ENCODE results near the gene PVALEF. TPM values are rescaled to one million over a fixed set of nuclear protein-coding genes. Genes with fewer than 3 reads are reported as not detected.
"Not testable (repeated sequence)": the region's sequence is repeated elsewhere in the genome, so short reads cannot be mapped to it uniquely, and the experiment has no call there.

Gene PVALEF
- total RNA-seq, 1 donor from 2014 or later: not detected

- H3K4me1 Mint-ChIP-seq: peaks cover 7% of the 10 kb centered on the region
- H3K9me3 Mint-ChIP-seq: no peaks in the 10 kb centered on the region
- ATAC-seq (ENCODE audit: low read depth): no peak
- no peak for DNase-seq
- intact Hi-C loops (cut with micrococcal nuclease): loop anchor here (10.0 kb wide), 1 partner anchor 72 kb away; the partner anchor contains the start of gene CEP131
- TF ChIP-seq, protein P1, sequence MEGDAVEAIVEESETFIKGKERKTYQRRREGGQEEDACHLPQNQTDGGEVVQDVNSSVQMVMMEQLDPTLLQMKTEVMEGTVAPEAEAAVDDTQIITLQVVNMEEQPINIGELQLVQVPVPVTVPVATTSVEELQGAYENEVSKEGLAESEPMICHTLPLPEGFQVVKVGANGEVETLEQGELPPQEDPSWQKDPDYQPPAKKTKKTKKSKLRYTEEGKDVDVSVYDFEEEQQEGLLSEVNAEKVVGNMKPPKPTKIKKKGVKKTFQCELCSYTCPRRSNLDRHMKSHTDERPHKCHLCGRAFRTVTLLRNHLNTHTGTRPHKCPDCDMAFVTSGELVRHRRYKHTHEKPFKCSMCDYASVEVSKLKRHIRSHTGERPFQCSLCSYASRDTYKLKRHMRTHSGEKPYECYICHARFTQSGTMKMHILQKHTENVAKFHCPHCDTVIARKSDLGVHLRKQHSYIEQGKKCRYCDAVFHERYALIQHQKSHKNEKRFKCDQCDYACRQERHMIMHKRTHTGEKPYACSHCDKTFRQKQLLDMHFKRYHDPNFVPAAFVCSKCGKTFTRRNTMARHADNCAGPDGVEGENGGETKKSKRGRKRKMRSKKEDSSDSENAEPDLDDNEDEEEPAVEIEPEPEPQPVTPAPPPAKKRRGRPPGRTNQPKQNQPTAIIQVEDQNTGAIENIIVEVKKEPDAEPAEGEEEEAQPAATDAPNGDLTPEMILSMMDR (IDR thresholded peaks at IDR 0.05): no peak
- peaks cover 11% of the 10 kb centered on the region for H3K27me3 Mint-ChIP-seq
- no peak overlapping the region for H3K27ac Mint-ChIP-seq
- H3K36me3 Mint-ChIP-seq (ENCODE audit: low read depth): no peaks in the 10 kb centered on the region
- POLR2A ChIA-PET: no interaction called here
- no peak overlapping the region for H3K4me3 Mint-ChIP-seq
- CTCF ChIA-PET: no interaction called here
Observed at GRCh38 chr17:81152288-81152828, 12.9 kb upstream of the PVALEF start.

DNA sequence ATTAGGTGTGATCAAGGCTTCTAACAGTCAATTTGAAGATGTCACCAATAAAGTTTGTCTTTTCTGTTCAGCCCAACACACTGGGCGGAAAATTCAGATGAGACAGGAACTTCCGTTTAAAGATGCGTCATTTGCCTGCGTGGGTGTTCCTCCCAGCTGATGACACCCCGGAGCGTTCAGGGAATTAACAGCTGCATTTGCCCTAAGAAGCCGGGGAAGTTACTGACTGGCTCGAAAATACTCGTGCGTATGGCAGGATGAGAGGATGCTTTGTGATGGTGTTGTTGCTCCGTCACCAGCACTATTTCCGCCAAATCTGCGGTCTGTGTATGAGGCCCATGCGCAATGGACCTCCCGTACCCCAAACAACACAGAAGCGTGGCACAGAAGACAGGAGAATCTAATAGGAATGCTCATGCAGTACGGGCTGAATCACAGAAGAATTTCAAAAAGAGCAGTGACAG is 11.9 kb upstream of the PVALEF start:
- H3K4me3 Mint-ChIP-seq: peak overlapping the region; percentile 44
- CTCF ChIA-PET: no interaction called here

DNA sequence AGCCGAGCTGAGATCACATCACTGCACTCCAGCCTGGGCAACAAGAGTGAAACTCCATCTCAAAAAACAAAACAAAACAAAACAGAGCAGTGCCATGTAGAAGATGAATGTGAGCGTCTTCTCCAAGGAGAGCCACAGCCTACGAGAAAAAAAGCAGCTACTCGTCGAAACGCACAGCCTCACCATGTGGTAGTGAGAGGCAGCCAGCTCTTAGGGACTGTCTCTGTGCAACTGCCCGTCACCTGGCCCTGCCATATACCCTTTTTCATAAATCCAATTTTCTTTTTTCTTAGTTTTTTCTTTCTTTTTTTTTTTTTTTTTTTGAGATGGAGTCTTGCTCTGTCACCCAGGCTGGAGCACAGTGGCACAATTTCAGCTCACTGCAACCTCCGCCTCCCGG is 11.3 kb upstream of the PVALEF start:
- H3K4me3 Mint-ChIP-seq; POLR2A ChIA-PET; H3K27ac Mint-ChIP-seq; CTCF ChIA-PET; DNase-seq; ATAC-seq (ENCODE audit: low read depth); H3K36me3 Mint-ChIP-seq (ENCODE audit: low read depth); H3K9me3 Mint-ChIP-seq; H3K4me1 Mint-ChIP-seq: not testable (repeated sequence)
- peaks cover 12% of the 10 kb centered on the region for H3K27me3 Mint-ChIP-seq
- intact Hi-C loops (cut with micrococcal nuclease): loop anchor here (10.0 kb wide), 1 partner anchor 71 kb away; the partner anchor contains the start of gene CEP131

More for the DNA sequence above, 11.9 kb upstream of the PVALEF start:
- ATAC-seq (ENCODE audit: low read depth) (peak; percentile 77), DNase-seq (no peak)
- intact Hi-C loops (cut with micrococcal nuclease): loop anchor here (10.0 kb wide), 1 partner anchor 71 kb away; the partner anchor contains the start of gene CEP131
- peaks cover 11% of the 10 kb centered on the region for H3K27me3 Mint-ChIP-seq
- peak overlapping the region; percentile 68 for H3K27ac Mint-ChIP-seq
- TF ChIP-seq, protein P1 (IDR thresholded peaks at IDR 0.05): no peak
- H3K9me3 Mint-ChIP-seq: no peaks in the 10 kb centered on the region
- POLR2A ChIA-PET: no interaction called here
- H3K36me3 Mint-ChIP-seq (ENCODE audit: low read depth): no peaks in the 10 kb centered on the region
- H3K4me1 Mint-ChIP-seq: peaks cover 7% of the 10 kb centered on the region

DNA sequence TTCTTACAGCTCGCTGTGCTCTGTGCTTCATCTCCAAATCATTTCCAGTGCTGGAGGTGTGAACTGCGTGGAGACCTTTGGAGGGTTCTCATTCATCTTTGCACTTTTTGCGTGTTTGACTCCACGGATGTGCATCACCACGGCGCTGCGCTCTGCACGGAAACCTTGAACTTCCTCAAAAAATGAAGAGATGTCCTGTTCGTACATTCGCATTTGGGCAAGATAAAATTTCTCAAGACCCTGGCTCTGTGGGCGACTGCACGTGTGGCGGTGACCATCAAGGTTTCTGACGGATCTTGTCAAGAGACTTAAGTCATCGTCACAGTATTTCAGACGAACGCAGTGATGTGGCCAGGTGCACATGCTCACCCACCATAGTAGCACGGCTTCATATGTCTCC is 10.3 kb upstream of the PVALEF start:
- H3K36me3 Mint-ChIP-seq (ENCODE audit: low read depth): no peaks in the 10 kb centered on the region
- CTCF ChIA-PET: no interaction called here
- H3K4me3 Mint-ChIP-seq: no peak overlapping the region
- no peak for ATAC-seq (ENCODE audit: low read depth)
- POLR2A ChIA-PET: no interaction called here
- peaks cover 4% of the 10 kb centered on the region for H3K4me1 Mint-ChIP-seq
- H3K27ac Mint-ChIP-seq: no peak overlapping the region
- TF ChIP-seq, protein P1 (IDR thresholded peaks at IDR 0.05): no peak
- no peaks in the 10 kb centered on the region for H3K9me3 Mint-ChIP-seq
- peaks cover 8% of the 10 kb centered on the region for H3K27me3 Mint-ChIP-seq
- intact Hi-C loops (cut with micrococcal nuclease): loop anchor here (10.0 kb wide), 1 partner anchor 70 kb away; the partner anchor contains the start of gene CEP131
- DNase-seq: no peak

GRCh38 chr17:81156866-81157805 is 8.2 kb upstream of the PVALEF start:
- no peak for ATAC-seq (ENCODE audit: low read depth)
- CTCF ChIA-PET: no interaction called here
- Mint-ChIP-seq H3K9me3 (no peaks in the 10 kb centered on the region), H3K27ac (no peak overlapping the region), H3K27me3 (peaks cover 8% of the 10 kb centered on the region), H3K4me3 (no peak overlapping the region), H3K36me3 (ENCODE audit: low read depth) (no peaks in the 10 kb centered on the region), H3K4me1 (peaks cover 8% of the 10 kb centered on the region)
- no peak for DNase-seq
- POLR2A ChIA-PET: interaction anchor here (0.6 kb wide), 1 partner anchor 66 kb away, joined by 3 read pairs; no protein-coding TSS in a partner anchor
- intact Hi-C loops (cut with micrococcal nuclease): loop anchor here (10.0 kb wide), 1 partner anchor 68 kb away; the partner anchor contains the start of gene CEP131
- TF ChIP-seq, protein P1 (IDR thresholded peaks at IDR 0.05): no peak

Data from activated B cell treated with CpG ODN at 0.5 μM for 24 hours (primary cell).